GM10248 (cell line): Measurements from ENCODE around the gene FCRL2.

Experiments used
- CTCF ChIA-PET: fragments of 300-600 bp; sonication (Branson Sonifier 250); formaldehyde crosslinking; extraction: SDS; loops from one replicate; lab custom pipeline; 2021; ENCODE audit warnings: antibody characterized with exemption; lab: Yijun Ruan, JAX
- POLR2A ChIA-PET: fragments of 350-650 bp; sonication (Branson Sonifier 250); formaldehyde crosslinking; extraction: SDS; loops from one replicate; lab custom pipeline; 2020; ENCODE audit warnings: antibody characterized with exemption; lab: Yijun Ruan, JAX
- DNase-seq: peaks from one replicate; pipeline ENCODE4 v3.0.0; 2012; ENCODE audit errors: extremely low spot score
- CTCF ChIP-seq: IDR thresholded peaks from 2 replicates; pipeline ENCODE4 v1.5.1; 2012; ENCODE audit warnings: mild to moderate bottlenecking, low read depth; ENCODE audit errors: extremely low read depth, missing control alignments, control extremely low read depth

Gene FCRL2

GRCh38 chr1:157711802-157712201 is 65.1 kb downstream of the FCRL2 start:
- no peak for DNase-seq
- ChIA-PET CTCF (interaction anchor here (1.0 kb wide), 1 partner anchor 15 kb away, joined by 3 read pairs; no protein-coding TSS in a partner anchor), POLR2A (no interaction called here)
- no peak for TF ChIP-seq CTCF

GRCh38 chr1:157704878-157705277 is 72.1 kb downstream of the FCRL2 start:
- POLR2A ChIA-PET, result no interaction called here
- peak; percentile 37 for DNase-seq
- CTCF ChIA-PET, result interaction anchor here (0.6 to 1.3 kb wide), 2 partner anchors 105 to 124 kb away, joined by 3 to 4 read pairs; no protein-coding TSS in a partner anchor
- TF ChIP-seq CTCF, result no peak

GRCh38 chr1:157703981-157704380 is 73.0 kb downstream of the FCRL2 start:
- no peak for TF ChIP-seq CTCF
- POLR2A ChIA-PET, result no interaction called here
- no peak for DNase-seq
- CTCF ChIA-PET, result no interaction called here

- ChIA-PET CTCF (no interaction called here), POLR2A (no interaction called here)
- TF ChIP-seq CTCF, result no peak
- no peak for DNase-seq
These were observed 74.6 kb downstream of the FCRL2 start for GRCh38 chr1:157702308-157702825.

- DNase-seq, result no peak
- POLR2A ChIA-PET, result no interaction called here
- CTCF ChIA-PET, result interaction anchor here (0.9 to 1.4 kb wide), 2 partner anchors 9 to 14 kb away, joined by 3 to 8 read pairs; no protein-coding TSS in a partner anchor
- TF ChIP-seq CTCF, result no peak
These were observed 76.2 kb downstream of the FCRL2 start, which contains the start of gene FCRL3 for GRCh38 chr1:157700732-157701131. FCRL3 (minus strand) TSS chr1:157700769; CDS start chr1:157700489, 280 bp downstream.

- no peak for TF ChIP-seq CTCF
- ChIA-PET POLR2A (no interaction called here), CTCF (interaction anchor here (0.9 to 1.4 kb wide), 2 partner anchors 9 to 14 kb away, joined by 3 to 8 read pairs; no protein-coding TSS in a partner anchor)
- DNase-seq, result no peak
These were observed 76.6 kb downstream of the FCRL2 start for GRCh38 chr1:157700305-157700704.
